GM23338 (cell line): ENCODE results near the gene EZH1. TPM values are rescaled to one million over a fixed set of nuclear protein-coding genes. Genes with fewer than 3 reads are reported as not detected.

ENCODE experiments used
- ATAC-seq: fragments of 200-7000 bp; cut with Tn5 transposase; 3 replicates; pipeline ENCODE4 v1.9.1; 2020
- DNase-seq: peaks from one replicate; pipeline ENCODE4 v3.0.0-alpha.2; 2015; ENCODE audit warnings: low spot score
- H2AFZ ChIP-seq: fragments of 200-600 bp; sonication (generic); 2 replicates; pipeline ENCODE4 v1.8.0; 2016; ENCODE audit warnings: antibody characterized with exemption, mild to moderate bottlenecking, moderate library complexity
- H3F3A ChIP-seq: fragments of 200-600 bp; sonication (generic); replicated peaks from 2 replicates; pipeline ENCODE4 v1.8.0; 2017; ENCODE audit warnings: antibody characterized with exemption, mixed run types, low read depth
- H3K27ac ChIP-seq: fragments of 200-600 bp; sonication (generic); 2 replicates; pipeline ENCODE4 v1.6.1; 2016; ENCODE audit warnings: low read depth
- H3K27me3 ChIP-seq: fragments of 200-600 bp; sonication (generic); 2 replicates; pipeline ENCODE4 v1.8.0; 2016; ENCODE audit warnings: mild to moderate bottlenecking, mixed run types, moderate library complexity; ENCODE audit not compliant: insufficient read depth
- H3K36me3 ChIP-seq: fragments of 200-600 bp; sonication (generic); 2 replicates; pipeline ENCODE4 v1.8.0; 2016; ENCODE audit warnings: mild to moderate bottlenecking; ENCODE audit not compliant: insufficient read depth
- H3K4me1 ChIP-seq: fragments of 200-600 bp; sonication (generic); 2 replicates; pipeline ENCODE4 v1.8.0; 2016; ENCODE audit warnings: mild to moderate bottlenecking, moderate library complexity; ENCODE audit not compliant: insufficient read depth
- H3K4me2 ChIP-seq: fragments of 200-600 bp; sonication (generic); 2 replicates; pipeline ENCODE4 v1.7.1; 2017; ENCODE audit warnings: mixed run types
- H3K4me3 ChIP-seq: fragments of 200-600 bp; sonication (generic); 2 replicates; pipeline ENCODE4 v1.6.1; 2016; ENCODE audit warnings: mixed run types
- H3K79me2 ChIP-seq: fragments of 200-600 bp; sonication (generic); replicated peaks from 2 replicates; pipeline ENCODE4 v1.8.0; 2017; ENCODE audit warnings: mild to moderate bottlenecking; ENCODE audit not compliant: insufficient read depth
- H3K9me2 ChIP-seq: fragments of 200-600 bp; sonication (generic); 2 replicates; pipeline ENCODE4 v1.8.0; 2017; ENCODE audit not compliant: insufficient read depth
- H4K20me1 ChIP-seq: fragments of 200-600 bp; sonication (generic); replicated peaks from 2 replicates; pipeline ENCODE4 v1.8.0; 2017; ENCODE audit warnings: mild to moderate bottlenecking; ENCODE audit not compliant: insufficient read depth
- H3K27ac Mint-ChIP-seq: 2 replicates; pipeline ENCODE4 v1.8.0; 2020; ENCODE audit warnings: inconsistent platforms, mild to moderate bottlenecking, moderate library complexity, mixed read lengths
- H3K27me3 Mint-ChIP-seq: 3 replicates; pipeline ENCODE4 v1.8.0; 2022; ENCODE audit warnings: low read depth, mild to moderate bottlenecking, moderate library complexity, mixed read lengths, inconsistent platforms; ENCODE audit not compliant: insufficient read depth, poor library complexity
- H3K36me3 Mint-ChIP-seq: 3 replicates; pipeline ENCODE4 v1.8.0; 2021; ENCODE audit warnings: low read depth, mild to moderate bottlenecking, inconsistent platforms, moderate library complexity, mixed read lengths
- H3K4me1 Mint-ChIP-seq: 3 replicates; pipeline ENCODE4 v1.8.0; 2020; ENCODE audit warnings: mild to moderate bottlenecking, inconsistent platforms, mixed read lengths
- H3K4me3 Mint-ChIP-seq: 3 replicates; pipeline ENCODE4 v1.8.0; 2021; ENCODE audit warnings: moderate library complexity, mild to moderate bottlenecking, inconsistent platforms, mixed read lengths
- H3K9me3 Mint-ChIP-seq: 3 replicates; pipeline ENCODE4 v1.8.0; 2020; ENCODE audit warnings: moderate library complexity, mild to moderate bottlenecking, inconsistent platforms, mixed read lengths
- CREB1 ChIP-seq: fragments of 250-450 bp; sonication (Bioruptor Pico); IDR thresholded peaks from 2 replicates; pipeline ENCODE4 v1.5.0; 2020; ENCODE audit warnings: low read depth, mild to moderate bottlenecking, moderate library complexity
- EZH2 ChIP-seq: fragments of 200-600 bp; sonication (generic); IDR thresholded peaks from one replicate; pipeline ENCODE4 v1.8.0; 2017; ENCODE audit warnings: antibody characterized with exemption, mild to moderate bottlenecking, low read depth; ENCODE audit not compliant: unreplicated experiment
- EZH2phosphoT487 ChIP-seq: fragments of 200-600 bp; sonication (generic); IDR thresholded peaks from one replicate; pipeline ENCODE4 v1.8.1; 2018; ENCODE audit warnings: antibody characterized with exemption; ENCODE audit not compliant: unreplicated experiment
- JUNB ChIP-seq: IDR thresholded peaks from one replicate; pipeline ENCODE4 v1.6.1; 2016; ENCODE audit warnings: antibody characterized with exemption; ENCODE audit not compliant: unreplicated experiment
- NANOG ChIP-seq: IDR thresholded peaks from 2 replicates; pipeline ENCODE4 v1.6.1; 2016; ENCODE audit warnings: antibody characterized with exemption, borderline replicate concordance
- POLR2AphosphoS5 ChIP-seq: IDR thresholded peaks from 2 replicates; pipeline ENCODE4 v1.6.1; 2016; ENCODE audit warnings: antibody characterized with exemption, low read depth
- STAT1 ChIP-seq: IDR thresholded peaks from one replicate; pipeline ENCODE4 v1.6.1; 2016; ENCODE audit warnings: antibody characterized with exemption; ENCODE audit not compliant: unreplicated experiment
- ZNF114 ChIP-seq: fragments of 250-450 bp; sonication (Bioruptor Pico); IDR thresholded peaks from 2 replicates; pipeline ENCODE4 v1.5.0; 2020; ENCODE audit warnings: mild to moderate bottlenecking, moderate library complexity
- ZNF331 ChIP-seq: fragments of 250-450 bp; sonication (Bioruptor Pico); IDR thresholded peaks from 2 replicates; pipeline ENCODE4 v1.5.0; 2020; ENCODE audit warnings: low read depth, mild to moderate bottlenecking, moderate library complexity
- polyA plus RNA-seq: library from polyadenylated mRNA; unstranded; fragments of >200 nt; fragmentation: Nextera tagmentation; extraction: Ambion mirVana; gene quantifications from 2 replicates; pipeline ENCODE4 v1.2.1, GENCODE V29; 2016
- total RNA-seq: library from RNA; depleted of rRNA; stranded (reverse); fragments of >200 nt; shearing (Covaris generic); gene quantifications from 2 replicates; pipeline ENCODE4 v1.2.3, GENCODE V29; 2014
- TF ChIP-seq, protein P1 (sequence below): IDR thresholded peaks from 2 replicates; pipeline ENCODE4 v1.6.1; 2016; ENCODE audit warnings: antibody characterized with exemption
- TF ChIP-seq, protein P2 (sequence below), 2 experiments: fragments of 200-600 bp in 1 of 2; sonication (generic) in 1 of 2; conservative IDR thresholded peaks; 2 replicates each; pipeline versions ENCODE4 v1.5.1 to v1.6.1; 2016 to 2017; ENCODE audit warnings: antibody characterized with exemption in 2 of 2, low read depth in 2 of 2, mild to moderate bottlenecking in 2 of 2, moderate library complexity in 1 of 2
- TF ChIP-seq, protein P3 (sequence below): fragments of 250-450 bp; sonication (Bioruptor Pico); IDR thresholded peaks from 2 replicates; pipeline ENCODE4 v1.5.0; 2020; ENCODE audit warnings: mild to moderate bottlenecking, moderate library complexity

The EZH1 gene
- total and polyA plus RNA-seq, 2 experiments from 2014 or later = 16.9 to 18.0 TPM

DNA sequence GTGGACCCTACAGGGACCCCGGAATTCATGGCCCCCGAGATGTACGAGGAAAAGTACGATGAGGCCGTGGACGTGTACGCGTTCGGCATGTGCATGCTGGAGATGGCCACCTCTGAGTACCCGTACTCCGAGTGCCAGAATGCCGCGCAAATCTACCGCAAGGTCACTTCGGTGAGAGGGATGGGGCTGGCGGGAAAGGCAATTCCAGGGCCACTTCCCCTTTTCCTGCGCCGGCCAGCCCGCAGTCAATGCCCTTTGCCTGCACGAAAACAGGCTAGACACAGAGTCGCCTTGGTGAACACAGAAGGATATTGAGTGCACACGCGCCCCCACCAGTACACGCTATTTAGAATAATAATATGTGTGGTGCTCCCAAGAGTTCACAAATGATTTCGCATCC, 39.6 kb upstream of the EZH1 start:
- H3K9me2 ChIP-seq = no peaks in the 10 kb centered on the region
- H3K4me1 ChIP-seq = peaks cover 21% of the 10 kb centered on the region; the same call in 1 of the 2 replicates
- peaks cover 8% of the 10 kb centered on the region; the same call in 1 of the 2 replicates for H3F3A ChIP-seq
- Mint-ChIP-seq H3K36me3 (0 out of 3 replicates have a peak, but pooled peaks cover 3% of the 10 kb centered on the region), H3K9me3 (no peaks in the 10 kb centered on the region; the same call in 2 of the 3 replicates), H3K4me3 (no peak overlapping the region), H3K4me1 (peaks cover 21% of the 10 kb centered on the region), H3K27ac (no peak overlapping the region), H3K27me3 (peaks cover 43% of the 10 kb centered on the region)
- no peaks in the 10 kb centered on the region for H4K20me1 ChIP-seq
- no peaks in the 10 kb centered on the region for H3K79me2 ChIP-seq
- H3K27me3 ChIP-seq = peaks cover 34% of the 10 kb centered on the region
- H3K27ac ChIP-seq = no peak overlapping the region
- no peak overlapping the region for H3K4me3 ChIP-seq
- no peak overlapping the region for H3K4me2 ChIP-seq
- no peaks in the 10 kb centered on the region for H3K36me3 ChIP-seq
- no peak for DNase-seq
- TF ChIP-seq, protein P1, sequence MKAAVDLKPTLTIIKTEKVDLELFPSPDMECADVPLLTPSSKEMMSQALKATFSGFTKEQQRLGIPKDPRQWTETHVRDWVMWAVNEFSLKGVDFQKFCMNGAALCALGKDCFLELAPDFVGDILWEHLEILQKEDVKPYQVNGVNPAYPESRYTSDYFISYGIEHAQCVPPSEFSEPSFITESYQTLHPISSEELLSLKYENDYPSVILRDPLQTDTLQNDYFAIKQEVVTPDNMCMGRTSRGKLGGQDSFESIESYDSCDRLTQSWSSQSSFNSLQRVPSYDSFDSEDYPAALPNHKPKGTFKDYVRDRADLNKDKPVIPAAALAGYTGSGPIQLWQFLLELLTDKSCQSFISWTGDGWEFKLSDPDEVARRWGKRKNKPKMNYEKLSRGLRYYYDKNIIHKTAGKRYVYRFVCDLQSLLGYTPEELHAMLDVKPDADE = no peak
- TF ChIP-seq, protein P2, sequence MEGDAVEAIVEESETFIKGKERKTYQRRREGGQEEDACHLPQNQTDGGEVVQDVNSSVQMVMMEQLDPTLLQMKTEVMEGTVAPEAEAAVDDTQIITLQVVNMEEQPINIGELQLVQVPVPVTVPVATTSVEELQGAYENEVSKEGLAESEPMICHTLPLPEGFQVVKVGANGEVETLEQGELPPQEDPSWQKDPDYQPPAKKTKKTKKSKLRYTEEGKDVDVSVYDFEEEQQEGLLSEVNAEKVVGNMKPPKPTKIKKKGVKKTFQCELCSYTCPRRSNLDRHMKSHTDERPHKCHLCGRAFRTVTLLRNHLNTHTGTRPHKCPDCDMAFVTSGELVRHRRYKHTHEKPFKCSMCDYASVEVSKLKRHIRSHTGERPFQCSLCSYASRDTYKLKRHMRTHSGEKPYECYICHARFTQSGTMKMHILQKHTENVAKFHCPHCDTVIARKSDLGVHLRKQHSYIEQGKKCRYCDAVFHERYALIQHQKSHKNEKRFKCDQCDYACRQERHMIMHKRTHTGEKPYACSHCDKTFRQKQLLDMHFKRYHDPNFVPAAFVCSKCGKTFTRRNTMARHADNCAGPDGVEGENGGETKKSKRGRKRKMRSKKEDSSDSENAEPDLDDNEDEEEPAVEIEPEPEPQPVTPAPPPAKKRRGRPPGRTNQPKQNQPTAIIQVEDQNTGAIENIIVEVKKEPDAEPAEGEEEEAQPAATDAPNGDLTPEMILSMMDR (conservative IDR thresholded peaks at IDR 0.05; ENCODE audit: low read depth in 2 of 2) = no peak
- TF ChIP-seq ZNF114 (CRISPR knock-in tag) (no peak), CREB1 (CRISPR knock-in tag) (no peak), ZNF331 (CRISPR knock-in tag) (no peak), NANOG (no peak), STAT1 (no peak), EZH2phosphoT487 (no peak), JUNB (no peak), POLR2AphosphoS5 (no peak), EZH2 (no peak)
- TF ChIP-seq, protein P3, sequence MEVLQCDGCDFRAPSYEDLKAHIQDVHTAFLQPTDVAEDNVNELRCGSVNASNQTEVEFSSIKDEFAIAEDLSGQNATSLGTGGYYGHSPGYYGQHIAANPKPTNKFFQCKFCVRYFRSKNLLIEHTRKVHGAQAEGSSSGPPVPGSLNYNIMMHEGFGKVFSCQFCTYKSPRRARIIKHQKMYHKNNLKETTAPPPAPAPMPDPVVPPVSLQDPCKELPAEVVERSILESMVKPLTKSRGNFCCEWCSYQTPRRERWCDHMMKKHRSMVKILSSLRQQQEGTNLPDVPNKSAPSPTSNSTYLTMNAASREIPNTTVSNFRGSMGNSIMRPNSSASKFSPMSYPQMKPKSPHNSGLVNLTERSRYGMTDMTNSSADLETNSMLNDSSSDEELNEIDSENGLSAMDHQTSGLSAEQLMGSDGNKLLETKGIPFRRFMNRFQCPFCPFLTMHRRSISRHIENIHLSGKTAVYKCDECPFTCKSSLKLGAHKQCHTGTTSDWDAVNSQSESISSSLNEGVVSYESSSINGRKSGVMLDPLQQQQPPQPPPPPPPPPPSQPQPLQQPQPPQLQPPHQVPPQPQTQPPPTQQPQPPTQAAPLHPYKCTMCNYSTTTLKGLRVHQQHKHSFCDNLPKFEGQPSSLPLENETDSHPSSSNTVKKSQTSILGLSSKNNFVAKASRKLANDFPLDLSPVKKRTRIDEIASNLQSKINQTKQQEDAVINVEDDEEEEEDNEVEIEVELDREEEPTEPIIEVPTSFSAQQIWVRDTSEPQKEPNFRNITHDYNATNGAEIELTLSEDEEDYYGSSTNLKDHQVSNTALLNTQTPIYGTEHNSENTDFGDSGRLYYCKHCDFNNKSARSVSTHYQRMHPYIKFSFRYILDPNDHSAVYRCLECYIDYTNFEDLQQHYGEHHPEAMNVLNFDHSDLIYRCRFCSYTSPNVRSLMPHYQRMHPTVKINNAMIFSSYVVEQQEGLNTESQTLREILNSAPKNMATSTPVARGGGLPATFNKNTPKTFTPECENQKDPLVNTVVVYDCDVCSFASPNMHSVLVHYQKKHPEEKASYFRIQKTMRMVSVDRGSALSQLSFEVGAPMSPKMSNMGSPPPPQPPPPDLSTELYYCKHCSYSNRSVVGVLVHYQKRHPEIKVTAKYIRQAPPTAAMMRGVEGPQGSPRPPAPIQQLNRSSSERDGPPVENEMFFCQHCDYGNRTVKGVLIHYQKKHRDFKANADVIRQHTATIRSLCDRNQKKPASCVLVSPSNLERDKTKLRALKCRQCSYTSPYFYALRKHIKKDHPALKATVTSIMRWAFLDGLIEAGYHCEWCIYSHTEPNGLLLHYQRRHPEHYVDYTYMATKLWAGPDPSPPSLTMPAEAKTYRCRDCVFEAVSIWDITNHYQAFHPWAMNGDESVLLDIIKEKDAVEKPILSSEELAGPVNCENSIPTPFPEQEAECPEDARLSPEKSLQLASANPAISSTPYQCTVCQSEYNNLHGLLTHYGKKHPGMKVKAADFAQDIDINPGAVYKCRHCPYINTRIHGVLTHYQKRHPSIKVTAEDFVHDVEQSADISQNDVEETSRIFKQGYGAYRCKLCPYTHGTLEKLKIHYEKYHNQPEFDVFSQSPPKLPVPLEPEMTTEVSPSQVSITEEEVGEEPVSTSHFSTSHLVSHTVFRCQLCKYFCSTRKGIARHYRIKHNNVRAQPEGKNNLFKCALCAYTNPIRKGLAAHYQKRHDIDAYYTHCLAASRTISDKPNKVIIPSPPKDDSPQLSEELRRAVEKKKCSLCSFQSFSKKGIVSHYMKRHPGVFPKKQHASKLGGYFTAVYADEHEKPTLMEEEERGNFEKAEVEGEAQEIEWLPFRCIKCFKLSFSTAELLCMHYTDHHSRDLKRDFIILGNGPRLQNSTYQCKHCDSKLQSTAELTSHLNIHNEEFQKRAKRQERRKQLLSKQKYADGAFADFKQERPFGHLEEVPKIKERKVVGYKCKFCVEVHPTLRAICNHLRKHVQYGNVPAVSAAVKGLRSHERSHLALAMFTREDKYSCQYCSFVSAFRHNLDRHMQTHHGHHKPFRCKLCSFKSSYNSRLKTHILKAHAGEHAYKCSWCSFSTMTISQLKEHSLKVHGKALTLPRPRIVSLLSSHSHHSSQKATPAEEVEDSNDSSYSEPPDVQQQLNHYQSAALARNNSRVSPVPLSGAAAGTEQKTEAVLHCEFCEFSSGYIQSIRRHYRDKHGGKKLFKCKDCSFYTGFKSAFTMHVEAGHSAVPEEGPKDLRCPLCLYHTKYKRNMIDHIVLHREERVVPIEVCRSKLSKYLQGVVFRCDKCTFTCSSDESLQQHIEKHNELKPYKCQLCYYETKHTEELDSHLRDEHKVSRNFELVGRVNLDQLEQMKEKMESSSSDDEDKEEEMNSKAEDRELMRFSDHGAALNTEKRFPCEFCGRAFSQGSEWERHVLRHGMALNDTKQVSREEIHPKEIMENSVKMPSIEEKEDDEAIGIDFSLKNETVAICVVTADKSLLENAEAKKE (CRISPR knock-in tag) = no peak
- H2AFZ ChIP-seq = no peak overlapping the region
- ATAC-seq = no peak
